Astrocyte (in vitro differentiated cells and primary cell): ENCODE results near the gene SEMA6B. TPM values are rescaled to one million over a fixed set of nuclear protein-coding genes. Genes with fewer than 3 reads are reported as not detected.

ENCODE experiments used
- DNase-seq: peaks from one replicate; pipeline ENCODE4 v3.0.0-alpha.2; 2010; ENCODE audit warnings: low read depth
- FAIRE-seq: peaks from 2 replicates; lab custom pipeline; 2011; peaks lifted over from hg19 to GRCh38; lab: Jason Lieb, UNC
- H2AFZ ChIP-seq: 2 replicates; pipeline ENCODE4 v1.6.0; 2012; ENCODE audit warnings: low read depth, low read length, inconsistent platforms
- H3K27ac ChIP-seq: 2 replicates; pipeline ENCODE4 v1.5.1; 2011; ENCODE audit warnings: low read depth, low read length, inconsistent platforms
- H3K27me3 ChIP-seq: 2 replicates; pipeline ENCODE4 v1.6.0; 2011; ENCODE audit warnings: low read length, inconsistent platforms; ENCODE audit not compliant: insufficient read depth
- H3K36me3 ChIP-seq: 2 replicates; pipeline ENCODE4 v1.5.1; 2011; ENCODE audit warnings: low read length, inconsistent platforms; ENCODE audit not compliant: insufficient read depth
- H3K4me1 ChIP-seq: 2 replicates; pipeline ENCODE4 v1.5.1; 2011; ENCODE audit warnings: low read length, inconsistent platforms; ENCODE audit not compliant: insufficient read depth
- H3K4me2 ChIP-seq: 2 replicates; pipeline ENCODE4 v1.6.0; 2012; ENCODE audit warnings: low read length, inconsistent platforms
- H3K4me3 ChIP-seq: 2 replicates; pipeline ENCODE4 v1.5.1; 2011; ENCODE audit warnings: low read depth, mild to moderate bottlenecking, low read length, inconsistent platforms; ENCODE audit not compliant: insufficient read depth
- H3K79me2 ChIP-seq: 2 replicates; pipeline ENCODE4 v1.6.0; 2012; ENCODE audit warnings: mild to moderate bottlenecking, low read length, inconsistent platforms; ENCODE audit not compliant: insufficient read depth
- H3K9ac ChIP-seq: 2 replicates; pipeline ENCODE4 v1.6.0; 2012; ENCODE audit warnings: mild to moderate bottlenecking, low read length, inconsistent platforms
- H3K9me3 ChIP-seq: 2 replicates; pipeline ENCODE4 v1.5.1; 2012; ENCODE audit warnings: low read depth, mild to moderate bottlenecking, low read length, inconsistent platforms; ENCODE audit not compliant: insufficient read depth
- H4K20me1 ChIP-seq: 2 replicates; pipeline ENCODE4 v1.6.0; 2012; ENCODE audit warnings: low read length, inconsistent platforms; ENCODE audit not compliant: insufficient read depth
- H3K27ac Mint-ChIP-seq: one replicate; pipeline ENCODE4 v1.8.0; 2021; ENCODE audit warnings: mild to moderate bottlenecking, mixed read lengths; ENCODE audit not compliant: unreplicated experiment
- H3K27me3 Mint-ChIP-seq: one replicate; pipeline ENCODE4 v1.8.0; 2021; ENCODE audit warnings: low read depth, mixed read lengths; ENCODE audit not compliant: unreplicated experiment
- H3K36me3 Mint-ChIP-seq: one replicate; pipeline ENCODE4 v1.8.0; 2021; ENCODE audit warnings: low read depth, mixed read lengths; ENCODE audit not compliant: unreplicated experiment
- H3K4me1 Mint-ChIP-seq: one replicate; pipeline ENCODE4 v1.8.0; 2021; ENCODE audit warnings: low read depth, mixed read lengths; ENCODE audit not compliant: unreplicated experiment
- H3K4me3 Mint-ChIP-seq: one replicate; pipeline ENCODE4 v1.8.0; 2021; ENCODE audit warnings: mild to moderate bottlenecking, moderate library complexity, mixed read lengths; ENCODE audit not compliant: unreplicated experiment
- H3K9me3 Mint-ChIP-seq: one replicate; pipeline ENCODE4 v1.8.0; 2021; ENCODE audit warnings: mild to moderate bottlenecking, mixed read lengths; ENCODE audit not compliant: unreplicated experiment
- CTCF ChIP-seq: IDR thresholded peaks from 2 replicates; pipeline ENCODE4 v1.5.1; 2011; ENCODE audit warnings: low read depth, mild to moderate bottlenecking, inconsistent platforms, low read length, moderate library complexity; ENCODE audit not compliant: insufficient read depth
- EZH2 ChIP-seq: IDR thresholded peaks from 2 replicates; pipeline ENCODE4 v1.6.1; 2012; ENCODE audit warnings: mild to moderate bottlenecking, low read length, inconsistent platforms; ENCODE audit not compliant: insufficient read depth
- total RNA-seq: library from RNA; stranded (reverse); gene quantifications from 2 replicates; pipeline ENCODE4 v1.2.1, GENCODE V29; 2021

SEMA6B gene
- total RNA-seq, 1 donor from 2014 or later = 14.3 TPM

- no peaks in the 10 kb centered on the region for H3K4me1 ChIP-seq
- FAIRE-seq (no peak), DNase-seq (peak; percentile 4)
- H3K27me3 ChIP-seq = no peaks in the 10 kb centered on the region
- H3K9me3 Mint-ChIP-seq = peaks cover 3% of the 10 kb centered on the region
- H2AFZ ChIP-seq = no peak within 1 kb of the TSS
- no peaks in the 10 kb centered on the region for H4K20me1 ChIP-seq
- no peak within 1 kb of the TSS for H3K4me3 ChIP-seq
- H3K4me2 ChIP-seq = no peak within 1 kb of the TSS
- no peaks in the 10 kb centered on the region for H3K36me3 Mint-ChIP-seq
- H3K27ac Mint-ChIP-seq = no peak within 1 kb of the TSS
- TF ChIP-seq CTCF = no peak
- TF ChIP-seq EZH2 = no peak
- no peaks in the 10 kb centered on the region for H3K9me3 ChIP-seq
- H3K4me1 Mint-ChIP-seq = peaks cover 6% of the 10 kb centered on the region
- no peaks in the 10 kb centered on the region for H3K36me3 ChIP-seq
- H3K79me2 ChIP-seq = no peaks in the 10 kb centered on the region
- H3K4me3 Mint-ChIP-seq = peak within 1 kb of the TSS; percentile 76
- H3K27ac ChIP-seq = no peak within 1 kb of the TSS
- H3K27me3 Mint-ChIP-seq = peaks cover 31% of the 10 kb centered on the region
- H3K9ac ChIP-seq = no peak within 1 kb of the TSS
Measured at GRCh38 chr19:4518345-4519171, 40.9 kb downstream of the SEMA6B start, which contains the start of gene PLIN4. PLIN4 (minus strand) TSS chr19:4518486; CDS start chr19:4518272, 214 bp downstream.

DNA sequence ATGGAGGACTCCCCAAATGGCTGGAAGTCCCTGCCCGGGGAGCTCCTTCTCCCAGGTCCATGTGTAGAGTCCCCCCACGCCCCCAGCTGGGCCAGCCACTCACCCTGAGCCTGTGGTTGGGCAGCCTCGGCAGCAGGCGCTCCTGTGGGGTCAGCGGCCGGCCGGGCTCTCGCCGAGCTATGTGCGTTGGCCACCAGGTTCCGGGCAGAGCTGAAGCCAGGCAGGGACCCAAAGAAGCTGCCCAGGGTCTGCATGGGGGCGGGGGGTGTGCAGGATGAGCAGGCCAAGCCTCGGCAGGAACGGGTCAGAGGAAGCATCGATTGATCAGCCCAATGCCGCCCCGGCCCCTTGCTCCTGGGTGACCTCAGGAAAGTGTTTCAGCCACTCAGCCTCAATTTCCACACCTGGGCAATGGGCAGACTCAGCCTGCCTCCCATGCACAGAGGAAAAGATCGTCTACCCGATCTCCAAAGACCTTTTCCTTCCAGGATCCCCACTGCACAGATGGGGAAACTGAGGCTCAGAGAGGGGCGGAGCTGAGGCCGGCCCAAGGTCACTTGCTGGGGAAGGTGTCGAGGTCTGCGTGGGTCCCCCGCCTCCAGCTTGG lies 41.9 kb downstream of the SEMA6B start:
- no peak overlapping the region for H3K27ac Mint-ChIP-seq
- no peak for FAIRE-seq
- H3K4me3 Mint-ChIP-seq = no peak overlapping the region
- Histone ChIP-seq H4K20me1 (no peaks in the 10 kb centered on the region), H3K27ac (no peak overlapping the region), H3K9me3 (no peaks in the 10 kb centered on the region), H3K4me2 (no peak overlapping the region), H3K27me3 (no peaks in the 10 kb centered on the region), H3K36me3 (no peaks in the 10 kb centered on the region), H3K9ac (no peak overlapping the region), H3K79me2 (no peaks in the 10 kb centered on the region), H2AFZ (no peak overlapping the region), H3K4me1 (no peaks in the 10 kb centered on the region), H3K4me3 (no peak overlapping the region)
- peaks cover 3% of the 10 kb centered on the region for H3K9me3 Mint-ChIP-seq
- no peak for TF ChIP-seq CTCF
- no peak for TF ChIP-seq EZH2
- H3K36me3 Mint-ChIP-seq = no peaks in the 10 kb centered on the region
- no peak for DNase-seq
- H3K27me3 Mint-ChIP-seq = peaks cover 32% of the 10 kb centered on the region
- peaks cover 6% of the 10 kb centered on the region for H3K4me1 Mint-ChIP-seq

DNA sequence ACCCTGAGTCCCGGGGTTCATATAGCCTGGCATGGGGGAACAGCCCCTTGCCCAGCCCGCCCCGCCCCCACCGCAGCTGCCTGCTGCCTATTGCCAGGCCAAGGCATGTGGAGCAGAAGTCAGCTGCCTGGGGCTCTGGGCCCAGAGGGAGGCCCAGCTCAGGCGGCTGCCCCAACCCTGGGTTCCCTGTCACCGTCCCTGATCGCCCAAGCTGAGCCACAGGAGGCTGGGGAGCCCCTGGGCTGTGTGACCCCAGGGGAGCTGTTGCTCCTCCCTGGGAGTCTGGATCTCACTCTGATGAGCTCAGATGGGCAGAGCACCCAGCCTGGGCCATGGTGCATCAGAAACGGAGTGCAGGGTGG lies 42.6 kb downstream of the SEMA6B start:
- no peak overlapping the region for H3K4me2 ChIP-seq
- H4K20me1 ChIP-seq = no peaks in the 10 kb centered on the region
- no peak overlapping the region for H3K27ac ChIP-seq
- H3K27ac Mint-ChIP-seq = no peak overlapping the region
- H3K27me3 Mint-ChIP-seq = peaks cover 31% of the 10 kb centered on the region
- peaks cover 6% of the 10 kb centered on the region for H3K4me1 Mint-ChIP-seq
- no peak for FAIRE-seq
- H3K9ac ChIP-seq = no peak overlapping the region
- no peaks in the 10 kb centered on the region for H3K27me3 ChIP-seq
- H3K4me3 ChIP-seq = no peak overlapping the region
- H3K79me2 ChIP-seq = no peaks in the 10 kb centered on the region
- no peak for DNase-seq
- no peaks in the 10 kb centered on the region for H3K36me3 ChIP-seq
- TF ChIP-seq CTCF (no peak), EZH2 (no peak)
- no peak overlapping the region for H2AFZ ChIP-seq
- peaks cover 3% of the 10 kb centered on the region for H3K9me3 Mint-ChIP-seq
- H3K9me3 ChIP-seq = no peaks in the 10 kb centered on the region
- no peaks in the 10 kb centered on the region for H3K36me3 Mint-ChIP-seq
- no peaks in the 10 kb centered on the region for H3K4me1 ChIP-seq
- no peak overlapping the region for H3K4me3 Mint-ChIP-seq
